ENCODE results near the gene MVD. TPM values are rescaled to one million over a fixed set of nuclear protein-coding genes. Genes with fewer than 3 reads are reported as not detected.

MVD gene
- total RNA-seq, 1 experiment from 2014 or later = 119 TPM

DNA sequence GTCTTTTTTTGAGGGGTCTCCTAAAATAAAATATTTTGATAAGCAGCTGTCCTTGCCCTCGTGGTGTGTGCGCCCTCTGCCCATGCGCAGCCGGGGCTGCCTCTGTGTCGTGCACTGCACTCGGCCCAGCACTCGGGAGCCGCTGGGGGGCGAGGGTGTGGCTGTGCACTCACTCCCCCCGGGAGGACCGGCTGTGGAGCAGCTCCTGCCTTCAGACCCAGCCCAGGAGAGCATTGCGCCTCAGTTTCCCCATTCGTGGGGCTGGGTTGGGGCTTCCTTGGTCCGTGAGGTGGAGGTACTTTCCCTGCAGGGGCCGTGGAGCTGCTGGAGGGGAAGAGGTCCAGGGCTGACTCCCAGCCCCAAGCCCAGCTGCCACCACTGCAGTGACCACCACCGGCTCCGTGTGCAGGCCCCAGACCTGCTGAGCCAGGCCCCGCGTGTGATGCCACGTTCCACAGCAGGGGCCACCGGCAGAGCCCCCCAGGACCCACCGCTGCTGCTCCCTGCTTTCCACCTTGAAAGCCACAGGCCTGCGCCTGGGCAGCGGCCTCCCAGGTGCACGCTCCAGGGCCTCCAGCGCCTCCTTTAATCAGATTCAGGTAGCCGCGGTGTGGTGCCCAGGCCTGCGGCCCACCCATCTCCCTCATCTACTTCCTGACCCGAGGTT lies 30.8 kb downstream of the MVD start:
- POLR2A ChIA-PET = no interaction called here
- ATAC-seq (no peak), DNase-seq (ENCODE audit: low read depth, low spot score) (no peak)
- TF ChIP-seq JUND (IDR thresholded peaks at IDR 0.05) (no peak), POLR2AphosphoS5 (IDR thresholded peaks at IDR 0.05; ENCODE audit: low read depth, low read length) (no peak), POLR2A (IDR thresholded peaks at IDR 0.05; ENCODE audit: borderline replicate concordance, extremely low read depth, insufficient read depth, insufficient read length) (no peak), TCF7L2 (IDR thresholded peaks at IDR 0.05; ENCODE audit: borderline replicate concordance, extremely low read depth, insufficient read depth, insufficient read length) (no peak), RAD21 (IDR thresholded peaks at IDR 0.05; ENCODE audit: low read depth) (no peak), MAX (IDR thresholded peaks at IDR 0.05) (no peak), SRF (IDR thresholded peaks at IDR 0.05; ENCODE audit: low read depth) (no peak), ZBTB33 (IDR thresholded peaks at IDR 0.05; ENCODE audit: extremely low read depth, insufficient replicate concordance, low read length) (no peak), YY1 (IDR thresholded peaks at IDR 0.05; ENCODE audit: extremely low read depth, insufficient replicate concordance, low read depth, low read length) (no peak), ZFX (IDR thresholded peaks at IDR 0.05) (no peak)
- TF ChIP-seq, protein P1, sequence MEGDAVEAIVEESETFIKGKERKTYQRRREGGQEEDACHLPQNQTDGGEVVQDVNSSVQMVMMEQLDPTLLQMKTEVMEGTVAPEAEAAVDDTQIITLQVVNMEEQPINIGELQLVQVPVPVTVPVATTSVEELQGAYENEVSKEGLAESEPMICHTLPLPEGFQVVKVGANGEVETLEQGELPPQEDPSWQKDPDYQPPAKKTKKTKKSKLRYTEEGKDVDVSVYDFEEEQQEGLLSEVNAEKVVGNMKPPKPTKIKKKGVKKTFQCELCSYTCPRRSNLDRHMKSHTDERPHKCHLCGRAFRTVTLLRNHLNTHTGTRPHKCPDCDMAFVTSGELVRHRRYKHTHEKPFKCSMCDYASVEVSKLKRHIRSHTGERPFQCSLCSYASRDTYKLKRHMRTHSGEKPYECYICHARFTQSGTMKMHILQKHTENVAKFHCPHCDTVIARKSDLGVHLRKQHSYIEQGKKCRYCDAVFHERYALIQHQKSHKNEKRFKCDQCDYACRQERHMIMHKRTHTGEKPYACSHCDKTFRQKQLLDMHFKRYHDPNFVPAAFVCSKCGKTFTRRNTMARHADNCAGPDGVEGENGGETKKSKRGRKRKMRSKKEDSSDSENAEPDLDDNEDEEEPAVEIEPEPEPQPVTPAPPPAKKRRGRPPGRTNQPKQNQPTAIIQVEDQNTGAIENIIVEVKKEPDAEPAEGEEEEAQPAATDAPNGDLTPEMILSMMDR (IDR thresholded peaks at IDR 0.05 in 2 of 3, conservative IDR thresholded peaks at IDR 0.05 in 1 of 3; ENCODE audit: borderline replicate concordance in 1 of 3, insufficient read depth in 1 of 3, low read depth in 2 of 3, low read length in 2 of 3) = no peak
- TF ChIP-seq, protein P2, sequence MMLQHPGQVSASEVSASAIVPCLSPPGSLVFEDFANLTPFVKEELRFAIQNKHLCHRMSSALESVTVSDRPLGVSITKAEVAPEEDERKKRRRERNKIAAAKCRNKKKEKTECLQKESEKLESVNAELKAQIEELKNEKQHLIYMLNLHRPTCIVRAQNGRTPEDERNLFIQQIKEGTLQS (IDR thresholded peaks at IDR 0.05) = no peak
- no TSS peak for BruUV-seq (replicated peaks)
- CTCF ChIA-PET = no interaction called here
- Histone ChIP-seq H3K9me2 (ENCODE audit: insufficient read depth) (no peaks in the 10 kb centered on the region), H3K79me2 (ENCODE audit: insufficient read depth, low read length) (no peaks in the 10 kb centered on the region), H3K4me2 (ENCODE audit: low read length) (no peak overlapping the region), H3K4me1 (ENCODE audit: control insufficient read depth in 1 of 2, insufficient read depth in 2 of 2, low read length in 2 of 2) (peaks cover 1 to 11% of the 10 kb centered on the region in 2 experiments; a peak in 2 of 4 replicates), H2AFZ (ENCODE audit: low read depth, low read length, poor library complexity, severe bottlenecking) (no peak overlapping the region), H3K9ac (ENCODE audit: low read length) (no peak overlapping the region), H3K36me3 (ENCODE audit: control insufficient read depth in 1 of 2, insufficient read depth in 2 of 2, low read length in 2 of 2) (peaks cover 30 to 41% of the 10 kb centered on the region in 2 experiments; a peak in 3 of 4 replicates), H4K20me1 (ENCODE audit: insufficient read depth) (no peaks in the 10 kb centered on the region), H3K9me3 (ENCODE audit: control insufficient read depth in 1 of 2, insufficient read depth in 1 of 2, low read depth in 1 of 2, low read length in 2 of 2) (no peaks in the 10 kb centered on the region), H3K27ac (ENCODE audit: low read depth, low read length) (no peak overlapping the region), H3K4me3 (replicated peaks in 1 of 2; ENCODE audit: low read depth in 1 of 2, low read length in 2 of 2) (no peak overlapping the region), H3K27me3 (ENCODE audit: insufficient read depth, low read length) (no peaks in the 10 kb centered on the region)
- RAD21 ChIA-PET (ENCODE audit: low non-redundant PET in 1 of 2, low total read pairs in 2 of 2, uncharacterized antibody in 2 of 2, unreplicated experiment in 2 of 2) = no interaction called here
- intact Hi-C loops (cut with micrococcal nuclease) = no loop called here
